ENCODE results near the gene PYDC2.
"Not testable (repeated sequence)": the region's sequence is repeated elsewhere in the genome, so short reads cannot be mapped to it uniquely, and the experiment has no call there.

Gene PYDC2

DNA sequence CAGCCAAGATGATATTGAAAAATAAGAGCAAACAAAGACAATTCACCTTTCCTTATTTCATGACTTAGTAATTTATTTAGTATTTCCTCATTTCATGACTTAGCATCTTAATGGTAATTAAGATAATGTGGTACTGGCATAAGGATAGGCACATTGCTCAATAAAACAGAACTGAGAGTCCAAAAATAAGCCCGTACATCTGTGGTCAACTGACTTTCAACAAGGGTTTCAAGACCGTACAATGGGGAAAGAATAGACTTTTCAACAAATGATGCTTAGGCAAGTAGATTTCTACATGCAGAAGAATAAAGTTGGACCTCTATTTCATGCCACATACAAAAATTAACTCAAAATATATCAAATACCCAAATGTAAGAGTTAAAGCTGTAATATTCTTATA lies 603 bp upstream of the PYDC2 start:
- in situ Hi-C loops (cut with HindIII; ENCODE audit: low sequenced_read_pairs): no loop called here

DNA sequence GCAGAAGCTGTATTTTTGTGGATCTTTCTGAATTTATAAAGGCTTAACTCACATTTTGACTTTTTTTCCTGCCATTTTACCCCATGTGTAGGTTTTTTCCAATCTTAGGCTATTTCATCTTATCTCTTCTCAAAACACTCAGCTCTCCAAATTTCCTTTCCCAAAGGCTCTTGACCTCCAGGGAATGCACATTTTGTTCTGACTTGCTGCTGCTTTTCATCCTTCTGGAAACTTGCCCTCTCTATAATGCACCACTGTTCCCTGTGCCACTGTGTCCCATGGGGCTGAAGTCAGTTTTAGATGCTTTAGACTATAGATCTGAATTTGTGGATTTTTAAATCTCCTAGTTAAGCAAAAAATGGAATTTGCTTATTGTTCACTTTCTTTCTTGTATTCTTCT lies 9.1 kb downstream of the PYDC2 start:
- in situ Hi-C loops (cut with HindIII; ENCODE audit: low sequenced_read_pairs): no loop called here

DNA sequence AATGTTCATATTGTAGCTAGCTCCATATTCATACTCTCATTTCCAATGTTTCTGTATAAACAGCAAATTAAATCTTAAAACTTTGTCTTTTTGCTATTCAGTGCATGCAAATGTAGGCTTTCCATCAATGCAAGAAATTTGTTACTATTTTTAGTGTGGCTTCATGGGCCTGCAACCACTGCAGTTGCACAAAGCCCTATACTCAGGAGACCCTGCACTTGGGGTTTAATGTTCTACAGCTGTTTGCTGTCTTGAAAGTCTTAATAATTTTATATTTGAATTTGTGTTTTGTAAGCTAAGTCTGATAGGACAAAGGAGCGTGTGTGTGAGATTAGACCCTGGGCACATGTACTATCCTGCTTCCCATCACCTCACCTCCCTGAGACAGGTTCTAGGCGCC lies 9.6 kb downstream of the PYDC2 start:
- in situ Hi-C loops (cut with HindIII; ENCODE audit: low sequenced_read_pairs): no loop called here

DNA sequence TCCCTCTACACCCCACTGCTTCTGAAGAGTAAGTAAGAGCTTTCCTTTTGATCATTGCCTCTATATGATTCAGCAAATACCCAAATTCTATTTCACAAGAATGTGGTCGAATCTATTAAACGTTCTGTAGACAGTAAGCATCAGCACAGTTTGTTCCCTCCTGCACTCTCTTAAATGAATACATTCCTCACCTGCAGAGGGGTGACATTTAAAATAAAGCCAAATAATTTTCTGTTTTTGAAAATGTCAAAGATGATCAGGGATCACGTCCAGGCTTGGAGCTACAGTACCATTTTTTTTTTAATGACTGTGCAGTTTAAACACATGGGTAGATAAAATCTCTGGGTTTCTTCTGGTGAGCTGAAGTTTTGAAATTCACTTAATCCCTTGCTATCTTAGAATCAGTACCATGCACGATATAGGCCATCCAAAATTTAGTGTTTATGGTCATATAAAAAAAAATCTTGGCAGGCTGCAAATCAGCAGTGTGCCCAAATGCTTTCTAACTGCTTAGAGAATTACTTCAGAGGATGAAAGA lies 12.8 kb downstream of the PYDC2 start:
- in situ Hi-C loops (cut with HindIII; ENCODE audit: low sequenced_read_pairs): no loop called here

DNA sequence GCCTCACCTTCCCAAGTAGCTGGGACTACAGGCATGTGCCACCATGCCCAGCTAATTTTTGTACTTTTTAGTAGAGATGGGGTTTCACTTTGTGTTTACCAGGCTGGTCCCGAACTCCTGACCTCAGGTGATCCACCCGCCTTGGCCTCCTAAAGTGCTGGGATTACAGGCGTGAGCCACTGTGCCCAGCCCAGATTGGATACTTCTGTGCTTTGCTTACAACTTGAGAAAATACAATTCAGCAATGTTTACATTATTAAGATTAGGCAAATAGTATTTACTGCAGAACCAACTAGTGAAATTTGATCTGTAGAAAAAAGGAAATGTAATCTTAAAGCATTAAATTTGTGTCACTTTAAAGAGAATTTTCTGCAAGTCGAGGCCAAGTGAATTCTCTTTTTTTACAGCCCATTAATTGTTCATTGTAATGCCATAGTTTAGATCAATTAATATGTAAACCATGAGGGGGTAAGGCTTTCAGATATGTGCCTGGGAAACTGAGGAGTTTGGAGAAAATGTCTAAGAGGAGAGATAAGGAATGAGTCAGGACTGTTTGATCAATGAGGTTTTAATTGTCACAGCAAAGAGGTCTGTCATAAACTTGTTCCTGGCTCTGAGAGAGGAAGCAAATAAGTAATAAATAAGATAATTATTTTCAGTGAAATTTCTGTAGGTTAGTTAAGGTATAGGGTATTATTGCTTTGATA lies 15.3 kb downstream of the PYDC2 start:
- in situ Hi-C loops (cut with HindIII; ENCODE audit: low sequenced_read_pairs): no loop called here

DNA sequence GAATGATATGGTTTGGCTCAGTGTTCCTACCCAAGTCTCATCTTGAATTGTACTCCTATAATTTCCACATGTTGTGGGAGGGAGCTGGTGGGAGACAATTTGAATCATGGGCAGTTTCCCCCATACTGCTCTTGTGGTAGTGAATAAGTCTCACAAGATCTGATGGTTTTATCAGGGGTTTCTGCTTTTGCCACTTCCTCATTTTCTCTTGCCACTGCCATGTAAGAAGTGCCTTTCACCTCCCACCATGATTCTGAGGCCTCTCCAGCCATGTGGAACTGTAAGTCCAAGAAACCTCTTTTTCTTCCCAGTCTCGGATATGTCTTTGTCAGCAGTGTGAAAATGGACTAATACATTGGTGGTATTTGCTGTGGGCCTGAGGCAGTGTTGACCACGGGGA lies 23.0 kb downstream of the PYDC2 start:
- in situ Hi-C loops (cut with HindIII; ENCODE audit: low sequenced_read_pairs): not testable (repeated sequence)

DNA sequence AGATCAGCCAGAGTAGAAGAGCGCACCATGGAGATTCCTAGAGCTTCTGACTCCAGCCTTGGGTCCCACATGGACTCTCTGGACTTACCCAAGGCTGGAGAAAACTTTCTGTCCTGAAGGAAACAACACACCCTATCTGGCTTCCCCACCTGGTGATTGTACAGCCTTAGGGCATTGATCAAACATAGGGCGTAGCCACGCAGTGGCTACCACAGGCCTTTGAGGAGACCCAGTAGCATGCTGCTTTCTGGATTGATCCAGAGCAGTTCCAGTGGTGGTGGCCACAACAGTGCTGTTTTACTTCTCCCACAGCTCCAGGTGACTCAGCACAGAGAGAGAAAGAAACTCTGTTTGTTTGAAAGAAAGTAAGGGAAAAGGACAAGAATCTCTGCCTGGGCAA lies 23.5 kb downstream of the PYDC2 start:
- in situ Hi-C loops (cut with HindIII; ENCODE audit: low sequenced_read_pairs): no loop called here

DNA sequence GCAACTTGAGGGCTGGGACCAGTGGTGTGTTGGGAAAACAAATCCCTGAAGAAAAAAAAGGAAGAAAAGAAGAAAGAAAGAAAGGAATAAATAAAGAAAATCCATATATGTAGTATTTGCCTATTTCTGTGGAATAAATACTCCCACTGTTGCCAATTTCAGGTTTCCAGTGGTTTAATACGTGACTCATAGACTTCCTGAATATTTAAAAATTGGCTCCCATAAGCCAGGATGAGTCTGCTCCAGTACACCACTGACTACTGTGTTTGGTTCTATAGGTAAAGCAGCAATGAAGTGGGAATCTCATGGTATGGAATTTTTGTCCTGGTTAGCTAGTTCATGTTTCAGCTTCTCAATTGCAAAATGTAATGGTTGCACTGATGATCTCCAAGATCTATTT lies 31.6 kb downstream of the PYDC2 start:
- in situ Hi-C loops (cut with HindIII; ENCODE audit: low sequenced_read_pairs): no loop called here

DNA sequence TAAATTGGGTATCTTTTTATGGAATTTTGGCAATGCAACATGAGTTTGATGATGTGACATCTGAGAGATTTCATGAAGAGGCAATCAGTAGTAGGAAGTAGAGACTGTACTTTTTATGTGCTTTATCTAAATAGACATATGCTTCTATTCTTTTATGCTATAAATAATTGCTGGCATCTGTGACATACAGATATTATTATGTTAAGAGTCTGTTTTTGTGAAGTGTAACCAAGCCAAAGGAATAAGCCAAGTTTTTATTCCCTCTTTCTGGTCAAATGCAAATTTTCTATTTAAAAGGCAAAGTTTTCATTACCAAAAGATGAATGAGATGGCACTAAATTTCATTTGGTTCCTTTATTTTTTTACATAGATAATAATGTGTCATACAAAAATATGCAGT lies 32.4 kb downstream of the PYDC2 start:
- in situ Hi-C loops (cut with HindIII; ENCODE audit: low sequenced_read_pairs): no loop called here

DNA sequence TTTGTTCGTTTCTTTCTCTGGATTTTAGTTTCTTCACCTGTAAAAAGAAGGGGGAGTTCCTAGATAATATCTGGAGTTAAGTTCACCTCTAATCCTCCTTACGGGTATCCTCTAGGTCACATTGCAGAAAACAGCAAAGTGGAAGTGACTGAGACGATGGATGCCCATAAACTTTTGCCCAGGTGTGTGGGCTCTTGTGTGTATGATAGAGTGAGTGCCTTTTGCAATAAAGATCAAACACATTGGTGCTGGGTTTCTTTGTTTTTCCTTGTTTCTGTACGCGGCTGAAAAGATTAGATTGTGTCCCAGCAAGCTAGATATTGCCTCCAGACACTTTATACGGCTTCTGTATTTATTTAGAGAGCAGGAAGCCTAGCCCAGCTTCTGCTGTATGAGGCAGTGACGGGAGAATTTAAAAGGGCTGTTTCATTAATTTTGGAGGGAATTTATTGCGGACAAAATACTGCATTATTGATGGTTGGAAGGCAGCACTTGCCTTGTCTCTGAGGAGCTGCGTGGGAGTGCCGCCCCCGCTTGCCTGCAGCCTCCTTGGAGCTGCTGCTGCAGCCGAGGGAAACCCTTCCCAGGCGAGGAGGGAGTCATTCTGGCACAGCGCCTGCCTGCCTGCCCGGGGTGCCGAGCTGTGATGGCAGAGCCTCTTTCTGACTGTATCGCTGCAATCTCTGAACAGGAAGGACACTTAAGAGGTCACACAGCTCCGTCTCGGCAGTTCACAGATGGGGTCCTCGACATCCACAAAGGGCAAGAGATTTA lies 38.5 kb downstream of the PYDC2 start:
- in situ Hi-C loops (cut with HindIII; ENCODE audit: low sequenced_read_pairs): no loop called here

DNA sequence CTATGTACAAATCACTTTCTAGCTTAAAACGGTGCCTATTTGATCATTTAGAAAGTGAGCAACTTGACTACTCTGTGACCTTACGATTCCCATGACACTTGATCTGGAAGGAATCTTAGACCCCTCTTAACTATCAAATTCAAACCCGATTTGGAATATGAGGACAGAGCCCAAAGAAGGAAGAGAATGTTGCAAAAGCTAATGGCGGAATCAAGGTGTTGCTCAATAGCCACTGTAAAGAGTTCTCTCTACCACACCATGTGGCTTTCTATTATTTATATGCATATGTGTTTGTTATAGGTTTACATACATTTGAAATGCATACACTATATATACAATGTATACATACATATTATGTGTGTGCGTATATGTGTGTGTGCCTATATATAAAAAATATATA lies 39.9 kb downstream of the PYDC2 start:
- in situ Hi-C loops (cut with HindIII; ENCODE audit: low sequenced_read_pairs): no loop called here

DNA sequence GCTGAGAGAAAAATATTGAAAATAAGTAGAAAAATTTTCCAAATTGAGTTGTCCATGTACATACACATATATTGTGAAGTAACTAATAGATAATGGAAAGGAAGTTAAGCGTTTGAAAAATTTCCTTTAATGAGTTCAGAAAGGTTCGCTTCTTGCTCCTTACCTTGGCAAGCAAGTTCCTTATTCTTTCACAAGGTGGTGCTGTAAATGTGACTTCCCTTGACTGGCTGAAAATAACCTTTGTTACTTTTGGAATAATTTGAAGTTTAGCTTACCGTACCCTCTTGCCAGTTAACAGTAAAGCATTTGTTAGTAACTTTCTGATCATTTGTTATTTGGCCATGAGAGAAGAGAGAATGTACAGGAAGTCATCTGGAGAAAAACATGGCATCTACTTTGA lies 41.6 kb downstream of the PYDC2 start:
- in situ Hi-C loops (cut with HindIII; ENCODE audit: low sequenced_read_pairs): no loop called here

DNA sequence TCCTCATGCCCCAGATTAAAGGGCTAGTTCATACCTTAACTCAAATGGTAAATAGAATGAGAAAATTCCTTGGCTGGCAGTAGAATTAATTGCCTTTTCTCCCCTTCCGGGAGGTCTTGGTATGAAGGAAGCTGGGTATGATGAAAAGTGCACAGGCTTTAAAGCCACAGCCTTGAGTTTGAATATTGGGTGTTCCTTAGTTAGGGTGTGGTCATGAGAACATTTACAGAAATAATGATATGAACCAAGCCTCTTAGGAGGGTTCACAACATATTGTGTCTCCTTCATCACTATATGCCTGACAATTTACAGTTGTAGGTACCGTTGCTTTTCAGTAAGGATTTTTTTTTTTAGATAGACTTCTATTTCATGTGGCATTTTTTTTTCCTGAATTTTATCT lies 48.1 kb downstream of the PYDC2 start:
- in situ Hi-C loops (cut with HindIII; ENCODE audit: low sequenced_read_pairs): no loop called here
